ENCODE results near the gene COL11A1.
"Not testable (repeated sequence)": the region's sequence is repeated elsewhere in the genome, so short reads cannot be mapped to it uniquely, and the experiment has no call there.

Gene COL11A1

DNA sequence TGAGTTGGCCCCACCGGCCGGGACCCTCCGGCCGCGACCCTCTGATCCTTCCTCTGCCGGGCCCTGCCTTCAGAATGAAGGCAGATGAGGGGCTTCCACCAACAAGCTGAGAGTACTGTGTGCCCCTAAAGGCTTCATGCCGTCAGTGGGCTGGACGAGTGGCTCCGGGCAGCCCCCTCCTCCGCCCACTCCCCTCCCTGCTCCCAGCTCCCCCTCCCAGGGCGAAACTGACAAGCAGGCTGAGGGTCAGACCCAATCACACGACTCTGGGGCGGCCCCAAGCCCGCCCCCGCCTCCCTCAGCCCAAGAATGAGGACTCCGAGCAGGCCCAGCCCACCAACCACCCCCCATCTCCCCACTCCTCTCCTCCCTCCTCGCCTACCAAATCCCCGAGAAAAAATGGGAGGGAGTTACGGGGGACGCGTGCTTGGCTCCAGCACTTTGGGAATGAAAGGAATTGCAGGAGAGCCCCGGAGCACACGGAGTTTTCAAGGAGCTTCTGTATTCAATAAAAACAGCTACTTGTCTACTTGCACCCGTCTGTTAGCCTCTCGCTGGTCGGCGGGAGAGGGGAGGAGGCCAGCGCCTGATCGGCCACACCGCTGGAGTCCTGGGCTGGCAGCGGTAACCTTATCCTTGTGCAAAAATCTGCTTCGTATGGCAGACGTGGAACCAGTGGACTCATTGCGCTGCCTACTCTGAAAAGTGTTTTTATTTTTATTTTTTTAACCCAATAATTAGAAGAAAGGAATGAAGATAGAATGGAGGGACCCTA lies at the start of gene COL11A1:
TSS of gene COL11A1 (minus strand) at position 147 of the 775 bp plus-strand sequence. CDS start 344 bp downstream, outside the sequence.
- DNase-seq (ENCODE audit: low read depth) = peak; percentile 45

DNA sequence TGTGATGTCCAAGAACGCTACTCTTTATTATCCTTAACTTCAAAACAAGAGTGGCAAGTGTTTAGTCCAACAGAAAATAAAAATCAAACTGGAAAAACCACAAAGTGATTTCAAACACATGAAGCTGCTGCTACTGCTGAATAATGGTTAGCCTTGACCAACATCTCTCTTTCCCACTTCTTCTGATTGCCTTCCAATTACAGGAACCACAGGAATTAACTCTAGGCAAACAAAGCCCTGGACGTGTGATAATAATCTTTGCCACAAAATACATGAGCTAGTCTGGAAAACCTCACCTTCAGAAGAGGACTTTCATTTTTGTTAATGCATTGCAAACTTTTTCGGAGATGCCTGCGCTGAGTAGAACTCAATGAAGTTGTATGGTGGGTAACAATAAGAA lies 48.6 kb upstream of the COL11A1 start:
- no peak for DNase-seq (ENCODE audit: low read depth)

DNA sequence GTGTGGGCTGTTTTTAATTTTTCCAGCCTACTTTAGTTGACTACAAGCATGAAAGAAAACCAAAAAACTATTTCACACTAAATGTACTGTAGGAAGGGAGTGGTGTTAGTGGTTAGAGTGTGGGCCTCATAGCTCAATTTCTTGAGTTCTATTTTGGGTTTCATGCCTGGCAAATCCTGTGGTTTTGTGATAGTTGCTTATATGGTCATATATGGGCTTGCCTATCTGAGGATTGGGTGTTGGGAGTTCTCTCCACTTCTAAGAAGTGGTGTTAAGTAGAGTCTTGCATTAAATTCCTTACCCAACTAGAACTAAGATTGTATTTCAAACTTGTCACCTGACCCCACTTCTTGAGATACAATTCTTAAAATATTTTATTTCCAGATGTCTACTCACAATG lies 37.8 kb upstream of the COL11A1 start:
- no peak for DNase-seq (ENCODE audit: low read depth)

DNA sequence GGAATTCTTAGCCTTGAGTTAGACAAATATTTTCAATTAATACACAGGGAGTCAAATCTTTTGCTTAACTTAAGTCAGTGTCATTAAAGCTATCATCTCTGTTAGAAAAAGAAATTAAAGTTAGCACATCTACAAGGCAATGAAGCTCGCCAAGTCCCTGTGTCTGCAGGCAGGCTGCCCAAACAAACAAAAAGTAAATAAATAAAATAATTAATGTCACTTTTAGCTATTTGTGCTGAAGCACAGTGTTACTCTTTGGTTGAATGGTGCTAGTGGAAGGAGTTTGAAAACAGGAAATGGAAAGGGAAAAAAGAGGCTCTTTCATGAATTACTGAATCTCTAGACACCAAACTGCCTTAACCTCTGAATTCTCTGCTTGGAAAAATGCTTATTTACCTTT lies 37.1 kb upstream of the COL11A1 start:
- no peak for DNase-seq (ENCODE audit: low read depth)

DNA sequence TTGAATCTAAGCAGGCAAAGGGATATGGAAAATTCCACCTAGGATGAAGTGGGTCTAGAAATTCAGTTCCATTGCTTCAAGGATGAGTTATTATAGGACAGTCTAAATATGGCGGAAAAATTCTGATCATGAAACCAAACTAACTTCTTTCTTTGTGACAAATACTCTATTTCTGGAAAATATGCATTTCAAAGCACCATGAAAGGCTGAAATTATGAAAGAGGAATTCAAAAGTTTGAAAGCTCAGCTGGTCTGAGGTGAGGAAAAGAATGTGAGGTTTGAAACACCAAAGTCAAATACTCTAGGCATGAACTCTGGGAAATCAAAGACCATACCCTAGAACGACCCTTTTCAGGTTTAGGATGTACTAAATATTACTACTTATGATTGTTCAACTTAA lies 36.4 kb upstream of the COL11A1 start:
- DNase-seq (ENCODE audit: low read depth) = no peak

DNA sequence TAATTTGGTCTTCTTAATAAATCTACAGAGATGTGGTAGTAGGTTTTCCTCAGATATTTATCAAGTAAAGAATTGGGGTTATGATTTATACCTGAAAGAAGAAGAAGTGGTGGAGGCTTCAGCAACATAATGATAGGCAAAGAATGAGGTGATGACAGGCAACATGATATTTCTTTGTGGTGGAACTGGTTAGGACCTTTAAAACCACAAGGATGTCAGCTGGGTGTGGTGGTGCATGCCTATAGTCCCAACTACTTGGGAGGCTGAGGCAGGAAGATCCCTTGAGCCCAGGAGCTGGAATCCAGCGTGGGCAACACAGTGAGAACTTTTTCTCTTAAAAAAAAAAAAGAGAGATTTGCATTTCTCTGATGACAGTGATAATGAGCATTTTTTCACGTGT lies 34.1 kb upstream of the COL11A1 start:
- no peak for DNase-seq (ENCODE audit: low read depth)

DNA sequence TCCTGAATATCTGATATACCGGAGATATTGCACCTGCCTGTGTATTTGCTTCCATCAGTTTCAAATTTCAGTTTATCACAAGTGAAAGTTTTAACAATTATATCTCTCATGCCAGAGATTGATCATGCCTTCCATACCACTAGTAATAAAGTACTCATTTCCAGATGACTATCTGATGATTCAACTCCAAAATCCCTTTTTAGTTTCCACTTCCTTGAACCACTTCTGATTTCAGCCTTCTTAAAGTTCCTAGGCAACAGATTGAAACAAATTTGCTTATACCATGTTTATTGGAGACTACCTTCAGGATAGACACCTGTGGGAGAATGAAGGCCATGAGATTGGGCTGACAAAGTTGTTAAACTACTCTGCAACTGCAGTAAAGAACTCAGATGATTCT lies 21.5 kb upstream of the COL11A1 start:
- DNase-seq (ENCODE audit: low read depth) = no peak

DNA sequence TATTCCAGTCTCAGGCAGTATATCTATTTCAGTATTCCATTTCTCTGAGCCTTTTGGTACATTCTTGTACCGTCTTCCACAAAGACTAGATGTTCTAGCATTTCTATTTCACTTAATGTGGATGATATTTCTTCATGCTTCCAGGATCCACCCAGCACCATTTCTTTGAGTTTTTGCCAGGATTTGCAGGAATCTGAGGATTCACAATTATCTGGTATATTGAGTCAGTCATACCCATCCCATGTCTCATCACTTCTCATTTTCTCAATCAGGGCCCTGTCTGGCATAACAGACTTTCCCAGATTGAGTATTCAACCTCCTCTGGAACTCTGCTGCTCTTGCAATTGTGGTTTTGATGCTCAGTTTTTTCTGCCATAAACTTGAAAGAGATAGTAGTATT lies 20.9 kb upstream of the COL11A1 start:
- no peak for DNase-seq (ENCODE audit: low read depth)

DNA sequence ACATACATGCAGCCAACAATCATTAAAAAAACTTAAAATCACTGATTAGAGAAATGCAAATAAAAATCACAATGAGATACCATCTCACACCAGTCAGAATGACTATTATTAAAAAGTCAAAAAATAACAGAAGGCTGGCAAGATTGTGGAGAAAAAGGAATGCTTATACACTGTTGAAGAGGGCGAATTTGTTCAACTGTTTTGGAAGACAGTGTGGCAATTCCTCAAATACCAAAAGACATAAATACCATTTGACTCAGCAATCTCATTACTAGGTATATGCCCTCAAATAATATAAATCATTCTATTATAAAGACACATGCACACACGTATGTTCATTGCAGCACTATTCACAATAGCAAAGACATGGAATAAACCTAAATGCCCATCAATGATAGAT lies 19.9 kb upstream of the COL11A1 start:
- not testable (repeated sequence) for DNase-seq (ENCODE audit: low read depth)

DNA sequence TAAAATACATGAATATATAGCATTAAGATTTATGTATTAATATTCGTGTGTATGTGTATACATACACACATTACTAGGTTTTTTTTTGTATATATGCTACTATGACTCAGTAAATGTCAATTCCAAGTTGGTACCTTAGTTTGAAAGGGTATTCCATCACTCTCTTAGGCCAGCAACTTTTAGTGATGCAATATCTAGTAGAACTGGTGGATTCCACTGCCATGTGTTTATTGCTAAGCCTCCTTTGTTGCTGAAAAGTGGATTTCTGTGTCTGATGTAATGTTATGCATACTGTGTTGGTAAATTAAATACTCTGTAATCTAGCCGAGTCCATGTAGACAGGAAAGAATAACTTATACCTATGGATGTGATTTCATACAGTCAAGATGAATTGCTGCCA lies 16.9 kb upstream of the COL11A1 start:
- no peak for DNase-seq (ENCODE audit: low read depth)

DNA sequence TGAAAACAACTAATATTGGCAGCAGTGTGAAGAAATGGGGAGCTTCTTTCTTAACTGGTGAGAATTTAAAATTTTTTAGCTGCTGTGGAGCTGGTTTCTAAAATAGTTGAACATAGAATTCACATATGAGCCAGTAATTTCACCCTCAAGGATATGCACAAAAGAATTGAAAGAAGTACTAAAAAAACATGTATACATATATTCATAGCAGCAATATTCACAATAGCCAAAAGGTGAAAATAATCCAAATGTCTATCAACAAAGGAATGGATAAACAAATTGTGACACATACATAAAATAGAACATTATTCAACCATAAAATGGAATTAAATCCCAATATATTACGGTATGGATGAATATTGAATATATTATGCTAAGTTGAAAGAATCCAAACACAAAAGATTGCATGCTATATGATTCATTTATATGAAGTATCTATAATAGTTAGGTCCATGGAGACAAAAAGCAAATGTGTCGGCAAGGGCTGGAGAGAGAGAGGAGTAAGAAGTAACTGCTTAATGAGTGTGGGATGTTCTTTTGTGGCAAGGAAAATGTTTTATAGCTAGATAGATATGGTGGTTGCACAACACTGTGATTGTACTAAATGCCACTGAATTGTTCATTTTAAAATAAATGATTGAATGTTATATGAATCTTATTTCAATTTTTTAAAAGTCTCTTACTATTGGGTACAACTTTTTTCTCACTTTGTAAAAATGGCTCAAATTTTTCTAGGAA lies 14.8 kb upstream of the COL11A1 start:
- DNase-seq (ENCODE audit: low read depth) = no peak

DNA sequence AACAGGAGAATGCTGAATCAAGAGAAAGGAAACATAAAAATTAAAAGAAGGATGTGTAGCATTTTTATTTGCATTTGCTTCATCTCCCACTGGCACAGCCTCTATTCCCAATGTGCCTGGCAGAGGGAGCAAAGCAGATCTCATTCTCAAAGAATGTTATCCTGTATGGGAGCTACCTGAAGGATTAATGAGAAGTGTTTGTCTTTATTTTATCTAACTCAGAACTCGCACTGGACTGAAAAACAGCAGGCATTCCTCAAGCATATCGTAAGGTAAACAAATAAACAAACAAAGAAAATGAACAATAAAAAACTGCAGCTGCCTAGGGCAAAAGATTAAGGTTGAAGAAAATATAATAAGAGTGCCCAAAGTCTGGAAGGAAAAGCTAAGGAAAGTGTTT lies 12.7 kb upstream of the COL11A1 start:
- no peak for DNase-seq (ENCODE audit: low read depth)

DNA sequence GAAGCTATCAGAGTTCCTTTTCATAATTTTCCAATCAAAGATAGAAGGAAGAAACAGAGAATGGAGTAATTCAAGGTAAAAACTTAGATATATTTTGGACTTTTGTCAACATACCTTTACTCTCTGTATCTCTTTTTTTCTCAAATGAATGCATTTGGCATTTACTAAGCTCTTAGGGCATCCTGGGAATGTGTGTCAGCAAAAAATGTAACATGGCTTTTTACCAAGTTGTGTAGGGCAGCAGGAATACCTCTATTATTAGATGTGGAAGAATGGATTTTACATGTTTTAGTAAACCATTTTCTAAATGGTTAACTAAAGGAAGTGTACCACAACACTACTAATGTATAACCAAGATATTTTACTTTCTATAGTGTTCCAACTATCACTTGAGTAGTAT lies 4.2 kb upstream of the COL11A1 start:
- DNase-seq (ENCODE audit: low read depth) = no peak

DNA sequence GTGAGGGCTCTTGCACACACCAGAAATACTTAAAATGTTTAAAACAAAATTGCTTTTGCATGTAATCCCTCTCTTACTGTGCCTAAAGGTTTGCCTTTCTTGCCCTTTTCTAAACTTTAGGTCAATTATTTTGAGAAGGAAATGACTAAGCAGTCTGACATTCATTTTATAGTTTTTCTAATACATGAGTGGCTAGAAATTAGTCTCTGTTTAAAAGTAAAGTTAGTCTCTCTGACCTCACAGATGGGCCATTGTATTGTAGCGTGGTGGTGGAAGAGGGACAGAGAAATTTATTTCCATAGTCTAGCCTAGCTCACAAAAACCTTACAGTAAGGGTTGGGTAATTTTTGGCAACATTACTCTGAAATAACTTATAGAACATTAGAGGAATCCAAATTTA lies 3.6 kb upstream of the COL11A1 start:
- no peak for DNase-seq (ENCODE audit: low read depth)

DNA sequence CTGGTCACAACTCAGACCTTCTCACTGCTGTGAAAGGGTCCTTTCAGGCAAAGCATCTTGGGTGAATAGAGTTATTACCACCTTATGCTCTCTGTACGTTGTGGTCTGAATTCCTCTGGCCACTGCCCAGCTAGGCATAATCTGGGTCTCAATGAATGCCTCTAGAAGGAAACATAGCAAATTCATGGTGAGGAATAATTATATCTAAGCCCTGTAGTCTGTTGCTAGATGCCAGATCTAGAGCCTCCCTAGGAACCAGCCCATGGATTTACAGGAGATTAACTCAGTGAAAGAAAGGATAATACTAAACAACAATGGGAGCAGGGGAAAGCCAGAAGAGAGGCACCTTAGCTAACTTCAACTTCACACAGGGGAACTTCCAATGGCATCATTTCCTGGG lies 2.4 kb upstream of the COL11A1 start:
- no peak for DNase-seq (ENCODE audit: low read depth)

DNA sequence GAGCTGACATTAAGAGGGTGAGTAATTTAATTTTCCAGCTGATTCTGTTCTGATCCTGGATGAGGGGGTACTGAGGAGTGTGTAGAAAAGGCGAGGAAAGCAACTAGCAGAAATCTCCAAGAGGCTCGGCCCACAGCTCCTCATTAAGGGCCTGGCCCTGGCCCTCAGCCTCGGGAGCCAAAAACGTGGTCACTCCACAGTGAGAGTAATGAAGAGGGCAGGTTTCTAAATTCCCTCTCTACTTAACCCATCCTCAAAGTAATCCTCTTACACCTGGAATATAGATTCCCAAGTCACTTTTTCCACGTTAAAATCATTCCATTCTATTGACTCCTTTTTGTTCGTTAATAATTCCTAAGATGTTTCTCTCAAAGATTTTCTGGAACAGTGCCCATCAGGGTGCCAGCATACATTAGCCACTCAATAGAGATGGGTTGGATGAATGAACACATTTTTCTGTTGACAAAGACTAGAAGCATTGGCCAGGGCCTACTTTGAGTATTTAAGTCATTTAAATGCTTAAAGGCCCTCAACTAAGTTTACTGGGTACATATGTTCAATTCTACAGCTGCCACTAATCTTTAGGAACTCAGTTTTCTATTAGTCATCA lies 1.1 kb upstream of the COL11A1 start:
- no peak for DNase-seq (ENCODE audit: low read depth)

DNA sequence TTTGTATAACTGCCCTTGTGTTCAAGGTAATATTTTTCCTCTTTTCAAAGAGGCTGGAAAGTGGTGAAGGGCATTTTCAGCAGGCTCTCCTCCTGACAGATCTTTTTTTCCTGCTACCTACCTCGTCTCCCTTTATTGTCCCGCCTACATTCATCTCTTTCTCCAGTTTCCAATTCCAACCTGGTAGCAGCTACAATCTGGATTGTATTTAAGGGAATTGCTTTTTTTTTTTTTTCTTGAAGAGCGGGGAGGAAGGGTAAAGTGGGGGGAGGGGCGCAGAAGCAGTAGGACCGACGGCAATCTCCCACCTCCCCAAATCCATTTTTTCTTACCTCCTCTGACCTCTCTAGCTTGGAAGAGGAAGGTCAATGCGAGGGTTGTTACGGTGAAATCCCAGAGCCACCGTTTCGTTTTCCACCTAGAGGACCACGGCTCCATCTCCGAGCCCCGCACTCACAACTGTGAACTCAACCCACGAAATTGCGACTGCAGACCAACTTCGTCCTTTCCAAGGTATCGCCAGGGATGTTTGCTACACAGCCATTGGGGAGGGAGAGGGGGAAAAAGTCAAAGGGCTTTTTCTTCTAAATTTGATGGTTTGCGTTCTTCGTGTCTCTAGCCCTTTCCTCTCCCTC lies 464 bp downstream of the COL11A1 start:
- no peak for DNase-seq (ENCODE audit: low read depth)

DNA sequence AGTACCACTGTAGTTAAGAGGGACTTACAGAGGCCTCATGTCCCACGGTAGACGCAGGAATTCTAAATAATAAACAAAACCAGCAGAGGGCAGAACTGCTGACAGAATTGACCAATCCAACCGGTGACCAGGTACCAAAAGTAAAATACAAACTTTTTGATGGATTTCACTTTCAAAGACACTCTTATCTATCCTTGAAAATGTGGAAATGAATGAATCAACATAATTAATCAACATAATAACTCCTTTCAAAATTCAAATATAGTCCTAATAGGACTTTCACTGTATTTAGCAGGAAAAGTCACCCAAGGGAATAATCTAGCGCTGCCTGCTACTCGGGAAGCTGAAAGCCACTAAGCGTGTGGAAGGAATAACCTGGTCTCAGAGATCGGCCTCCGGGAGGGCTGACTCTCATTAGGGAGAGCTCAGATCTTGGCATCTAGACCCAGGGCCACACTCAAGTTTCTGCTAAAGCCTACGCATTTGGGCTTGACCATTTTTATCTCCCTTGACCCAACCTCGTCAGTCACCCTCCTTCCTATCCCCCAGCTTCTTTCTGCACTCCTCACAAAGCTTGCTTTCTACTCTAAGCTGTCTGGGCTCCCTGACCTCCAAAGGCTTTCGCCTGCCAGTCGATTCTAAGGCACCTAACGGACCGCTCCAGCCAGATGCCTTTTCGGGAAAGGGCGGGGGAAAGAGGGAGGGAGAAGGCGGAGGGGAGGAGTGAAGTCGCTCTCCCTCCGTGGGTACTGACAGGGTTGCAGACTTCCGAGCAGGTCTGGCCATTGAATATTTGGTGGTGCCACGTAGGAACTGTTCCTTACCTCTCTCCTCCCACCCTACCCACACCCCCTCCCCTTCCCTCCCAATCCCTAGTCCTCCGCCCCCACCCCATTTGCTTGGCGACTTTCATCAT lies 1.6 kb downstream of the COL11A1 start:
- peak; percentile 41 for DNase-seq (ENCODE audit: low read depth)

DNA sequence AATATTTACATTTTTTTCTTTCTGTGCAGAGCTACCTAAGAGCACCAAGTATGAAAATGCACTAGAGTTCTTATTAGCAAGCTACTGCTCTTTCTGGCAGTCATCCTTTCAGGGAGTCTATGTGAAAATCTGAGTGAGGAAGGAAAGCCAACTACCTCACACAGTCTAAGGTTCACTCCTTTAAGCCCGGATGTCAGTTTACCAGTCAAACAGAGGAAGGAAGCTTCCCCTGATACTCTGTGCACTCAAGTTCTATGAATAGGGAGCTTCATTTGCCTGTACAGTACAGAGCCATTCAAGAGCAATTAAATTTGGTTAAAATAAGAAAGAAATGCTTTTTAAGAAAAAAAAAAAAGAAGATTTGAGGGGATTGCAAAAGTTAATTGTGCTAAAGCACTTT lies 6.9 kb downstream of the COL11A1 start:
- no peak for DNase-seq (ENCODE audit: low read depth)

DNA sequence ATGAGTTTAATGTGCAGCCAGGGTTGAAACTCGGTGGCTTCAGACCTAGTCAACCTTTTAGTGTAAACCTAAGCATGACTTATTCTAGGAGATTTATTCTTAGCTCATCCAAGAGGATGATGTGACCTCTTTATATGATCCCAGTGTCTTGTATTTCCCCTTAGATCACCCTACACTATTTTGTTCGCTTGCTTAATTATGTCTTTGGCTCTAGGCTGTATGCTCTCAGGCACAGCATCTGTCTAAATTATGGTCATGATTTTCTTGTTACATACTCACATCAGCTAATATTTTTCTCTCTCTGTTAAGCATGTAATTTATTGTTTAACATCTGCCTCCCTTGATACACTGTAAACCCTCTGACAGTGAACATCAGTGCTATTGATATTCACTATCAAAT lies 19.1 kb downstream of the COL11A1 start:
- DNase-seq (ENCODE audit: low read depth) = no peak

DNA sequence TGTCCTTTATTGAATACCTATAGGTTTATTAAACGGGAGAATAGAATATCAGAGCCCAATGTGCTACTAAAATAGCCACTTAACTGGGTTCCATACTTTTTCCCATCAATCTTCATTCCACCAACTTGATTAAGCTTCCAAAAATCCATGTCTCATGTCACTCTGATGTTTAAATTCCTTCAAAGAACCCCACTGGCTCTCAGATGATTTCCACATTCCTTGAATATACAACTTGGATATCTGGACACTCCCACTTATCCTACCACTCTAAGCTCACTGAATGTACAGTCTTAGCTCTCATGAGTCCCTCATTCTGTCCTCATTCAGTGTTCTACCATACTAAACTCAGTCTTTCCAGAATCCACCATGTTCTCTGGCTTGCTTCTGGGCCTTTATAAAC lies 21.1 kb downstream of the COL11A1 start:
- DNase-seq (ENCODE audit: low read depth) = no peak

DNA sequence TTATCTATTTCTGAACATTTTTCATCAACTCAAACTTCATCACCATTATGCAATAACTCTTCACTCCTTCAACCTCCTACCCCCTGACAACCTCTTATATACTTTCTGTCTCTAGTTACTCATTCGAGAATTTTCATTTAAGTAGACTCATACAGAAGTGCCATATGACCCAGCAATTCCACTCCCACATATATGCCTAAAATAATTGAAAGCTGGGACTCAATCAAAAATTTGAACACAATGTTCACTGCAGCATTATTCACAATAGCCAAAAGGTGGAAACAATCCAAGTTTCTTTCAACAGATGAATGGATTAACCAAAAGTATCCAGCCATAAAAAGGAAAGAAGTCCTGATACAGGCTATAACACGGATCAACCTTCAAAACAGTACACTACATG lies 24.1 kb downstream of the COL11A1 start:
- no peak for DNase-seq (ENCODE audit: low read depth)

All from fibroblast of the conjunctiva (primary cell).